GM20000 (cell line): ENCODE data around the gene KDELR1.

Experiments
- DNase-seq: peaks from one replicate; pipeline ENCODE4 v3.0.0; 2012; ENCODE audit warnings: low spot score
- TF ChIP-seq, protein P1 (sequence below): IDR thresholded peaks from 2 replicates; pipeline ENCODE4 v1.5.1; 2012; ENCODE audit warnings: mild to moderate bottlenecking, control low read depth; ENCODE audit errors: extremely low read depth, missing control alignments

KDELR1 gene

GRCh38 chr19:48403606-48404005 lies 12.3 kb upstream of the KDELR1 start:
- TF ChIP-seq, protein P1, sequence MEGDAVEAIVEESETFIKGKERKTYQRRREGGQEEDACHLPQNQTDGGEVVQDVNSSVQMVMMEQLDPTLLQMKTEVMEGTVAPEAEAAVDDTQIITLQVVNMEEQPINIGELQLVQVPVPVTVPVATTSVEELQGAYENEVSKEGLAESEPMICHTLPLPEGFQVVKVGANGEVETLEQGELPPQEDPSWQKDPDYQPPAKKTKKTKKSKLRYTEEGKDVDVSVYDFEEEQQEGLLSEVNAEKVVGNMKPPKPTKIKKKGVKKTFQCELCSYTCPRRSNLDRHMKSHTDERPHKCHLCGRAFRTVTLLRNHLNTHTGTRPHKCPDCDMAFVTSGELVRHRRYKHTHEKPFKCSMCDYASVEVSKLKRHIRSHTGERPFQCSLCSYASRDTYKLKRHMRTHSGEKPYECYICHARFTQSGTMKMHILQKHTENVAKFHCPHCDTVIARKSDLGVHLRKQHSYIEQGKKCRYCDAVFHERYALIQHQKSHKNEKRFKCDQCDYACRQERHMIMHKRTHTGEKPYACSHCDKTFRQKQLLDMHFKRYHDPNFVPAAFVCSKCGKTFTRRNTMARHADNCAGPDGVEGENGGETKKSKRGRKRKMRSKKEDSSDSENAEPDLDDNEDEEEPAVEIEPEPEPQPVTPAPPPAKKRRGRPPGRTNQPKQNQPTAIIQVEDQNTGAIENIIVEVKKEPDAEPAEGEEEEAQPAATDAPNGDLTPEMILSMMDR, result no peak
- DNase-seq, result peak; percentile 91

GRCh38 chr19:48401287-48401686 lies 9.9 kb upstream of the KDELR1 start:
- no peak for DNase-seq
- TF ChIP-seq, protein P1, result no peak

GRCh38 chr19:48400018-48400742 lies 8.8 kb upstream of the KDELR1 start:
- TF ChIP-seq, protein P1, result no peak
- DNase-seq, result peak; percentile 50

GRCh38 chr19:48398375-48399235 lies 7.3 kb upstream of the KDELR1 start:
- DNase-seq, result peak; percentile 94
- TF ChIP-seq, protein P1, result no peak

- DNase-seq, result no peak
- TF ChIP-seq, protein P1, result no peak
These were observed 6.7 kb upstream of the KDELR1 start for GRCh38 chr19:48398102-48398374.

- no peak for DNase-seq
- TF ChIP-seq, protein P1, result no peak
These were observed 6.1 kb upstream of the KDELR1 start for GRCh38 chr19:48397263-48398101.

DNA sequence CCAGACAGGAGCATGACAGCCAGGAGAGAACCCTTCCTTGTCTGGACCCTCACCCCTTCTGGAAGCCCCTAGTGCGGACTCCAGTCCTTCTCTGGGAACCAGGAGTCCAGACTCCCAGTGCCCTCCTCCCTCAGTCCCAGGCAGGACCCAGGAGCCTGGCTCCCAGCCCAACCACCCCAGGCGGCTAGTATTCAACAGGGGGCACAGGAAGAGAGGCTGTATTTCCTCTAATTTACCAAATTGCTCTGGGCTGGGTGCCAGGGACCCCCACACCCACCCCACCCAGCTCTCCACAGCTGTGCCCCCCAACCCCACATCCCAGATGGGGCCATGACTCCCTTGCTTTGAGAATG lies 5.4 kb upstream of the KDELR1 start:
- TF ChIP-seq, protein P1, result no peak
- DNase-seq, result no peak
